Measurements from ENCODE around the gene LOXL4. TPM values are rescaled to one million over a fixed set of nuclear protein-coding genes. Genes with fewer than 3 reads are reported as not detected.

LOXL4 gene
- total RNA-seq, 1 donor from 2014 or later = 0.92 TPM

GRCh38 chr10:98217801-98218200 lies 50.2 kb downstream of the LOXL4 start:
- Histone ChIP-seq H3K9me3 (ENCODE audit: low read depth) (peaks cover 7% of the 10 kb centered on the region), H3K27me3 (no peaks in the 10 kb centered on the region), H3K36me3 (peaks cover 5% of the 10 kb centered on the region), H3K4me2 (no peak overlapping the region), H3K4me3 (no peak overlapping the region), H2AFZ (replicated peaks) (no peak overlapping the region), H3K27ac (no peak overlapping the region), H3F3A (ENCODE audit: low read depth) (no peaks in the 10 kb centered on the region), H3K79me2 (ENCODE audit: low read depth) (peaks cover 25% of the 10 kb centered on the region), H3K4me1 (no peaks in the 10 kb centered on the region), H3K9ac (no peak overlapping the region), H4K20me1 (ENCODE audit: low read depth) (peaks cover 8% of the 10 kb centered on the region)
- no peaks in the 10 kb centered on the region for H3K27me3 Mint-ChIP-seq (ENCODE audit: insufficient read depth, low read depth)
- H3K4me3 Mint-ChIP-seq = no peak overlapping the region
- no peak for DNase-seq (ENCODE audit: low spot score)
- TF ChIP-seq EZH2 (IDR thresholded peaks at IDR 0.05) = no peak
- H3K27ac Mint-ChIP-seq = no peak overlapping the region
- peaks cover 3% of the 10 kb centered on the region for H3K4me1 Mint-ChIP-seq
- H3K36me3 Mint-ChIP-seq = peaks cover 16% of the 10 kb centered on the region
- peaks cover 27% of the 10 kb centered on the region for H3K9me3 Mint-ChIP-seq

GRCh38 chr10:98215373-98215772 lies 52.6 kb downstream of the LOXL4 start:
- Histone ChIP-seq H2AFZ (replicated peaks) (no peak overlapping the region), H3K27me3 (no peaks in the 10 kb centered on the region), H3K27ac (no peak overlapping the region), H3F3A (ENCODE audit: low read depth) (no peaks in the 10 kb centered on the region), H3K4me3 (no peak overlapping the region), H3K4me1 (no peaks in the 10 kb centered on the region), H4K20me1 (ENCODE audit: low read depth) (peaks cover 9% of the 10 kb centered on the region), H3K79me2 (ENCODE audit: low read depth) (peaks cover 25% of the 10 kb centered on the region), H3K9ac (no peak overlapping the region), H3K36me3 (peaks cover 5% of the 10 kb centered on the region), H3K9me3 (ENCODE audit: low read depth) (peaks cover 7% of the 10 kb centered on the region), H3K4me2 (no peak overlapping the region)
- no peak for DNase-seq (ENCODE audit: low spot score)
- Mint-ChIP-seq H3K4me1 (peaks cover 3% of the 10 kb centered on the region), H3K36me3 (peaks cover 16% of the 10 kb centered on the region), H3K27ac (no peak overlapping the region), H3K9me3 (peaks cover 27% of the 10 kb centered on the region), H3K27me3 (ENCODE audit: insufficient read depth, low read depth) (no peaks in the 10 kb centered on the region), H3K4me3 (no peak overlapping the region)
- TF ChIP-seq EZH2 (IDR thresholded peaks at IDR 0.05) (no peak), EZH2phosphoT487 (IDR thresholded peaks at IDR 0.05) (no peak), CTCF (IDR thresholded peaks at IDR 0.05) (no peak)

- H3K4me2 ChIP-seq = no peak overlapping the region
- no peak overlapping the region for H2AFZ ChIP-seq (replicated peaks)
- no peaks in the 10 kb centered on the region for H3K27me3 Mint-ChIP-seq (ENCODE audit: insufficient read depth, low read depth)
- H3K4me3 ChIP-seq = no peak overlapping the region
- H3K4me1 Mint-ChIP-seq = peaks cover 3% of the 10 kb centered on the region
- no peaks in the 10 kb centered on the region for H3K9me3 ChIP-seq (ENCODE audit: low read depth)
- H3K27me3 ChIP-seq = no peaks in the 10 kb centered on the region
- H3K9ac ChIP-seq = no peak overlapping the region
- H4K20me1 ChIP-seq (ENCODE audit: low read depth) = peaks cover 9% of the 10 kb centered on the region
- H3K27ac ChIP-seq = no peak overlapping the region
- H3K4me3 Mint-ChIP-seq = no peak overlapping the region
- no peaks in the 10 kb centered on the region for H3K36me3 ChIP-seq
- H3K9me3 Mint-ChIP-seq = peaks cover 15% of the 10 kb centered on the region
- DNase-seq (ENCODE audit: low spot score) = no peak
- H3F3A ChIP-seq (ENCODE audit: low read depth) = no peaks in the 10 kb centered on the region
- H3K36me3 Mint-ChIP-seq = peaks cover 20% of the 10 kb centered on the region
- no peak overlapping the region for H3K27ac Mint-ChIP-seq
- H3K79me2 ChIP-seq (ENCODE audit: low read depth) = peaks cover 11% of the 10 kb centered on the region
- H3K4me1 ChIP-seq = no peaks in the 10 kb centered on the region
- TF ChIP-seq CTCF (IDR thresholded peaks at IDR 0.05) (no peak), EZH2 (IDR thresholded peaks at IDR 0.05) (no peak), EZH2phosphoT487 (IDR thresholded peaks at IDR 0.05) (no peak)
These were observed 54.3 kb downstream of the LOXL4 start for GRCh38 chr10:98213740-98214139.

- H2AFZ ChIP-seq (replicated peaks) = no peak overlapping the region
- no peaks in the 10 kb centered on the region for H3K27me3 Mint-ChIP-seq (ENCODE audit: insufficient read depth, low read depth)
- no peak overlapping the region for H3K27ac Mint-ChIP-seq
- peaks cover 21% of the 10 kb centered on the region for H3K36me3 Mint-ChIP-seq
- H3K9me3 Mint-ChIP-seq = peaks cover 4% of the 10 kb centered on the region
- no peaks in the 10 kb centered on the region for H3K9me3 ChIP-seq (ENCODE audit: low read depth)
- DNase-seq (ENCODE audit: low spot score) = no peak
- H3K4me2 ChIP-seq = no peak overlapping the region
- H3F3A ChIP-seq (ENCODE audit: low read depth) = no peaks in the 10 kb centered on the region
- H3K4me3 ChIP-seq = no peak overlapping the region
- TF ChIP-seq CTCF (IDR thresholded peaks at IDR 0.05) = no peak
- no peak for TF ChIP-seq EZH2 (IDR thresholded peaks at IDR 0.05)
- no peak for TF ChIP-seq EZH2phosphoT487 (IDR thresholded peaks at IDR 0.05)
- H4K20me1 ChIP-seq (ENCODE audit: low read depth) = peaks cover 9% of the 10 kb centered on the region
- H3K27ac ChIP-seq = no peak overlapping the region
- H3K27me3 ChIP-seq = no peaks in the 10 kb centered on the region
- H3K4me3 Mint-ChIP-seq = no peak overlapping the region
- no peak overlapping the region for H3K9ac ChIP-seq
- H3K4me1 Mint-ChIP-seq = peaks cover 3% of the 10 kb centered on the region
- H3K36me3 ChIP-seq = no peaks in the 10 kb centered on the region
- H3K4me1 ChIP-seq = no peaks in the 10 kb centered on the region
- H3K79me2 ChIP-seq (ENCODE audit: low read depth) = no peaks in the 10 kb centered on the region
These were observed 55.8 kb downstream of the LOXL4 start for GRCh38 chr10:98212196-98212595.
